Fibroblast of upper back skin (primary cell): Measurements from ENCODE around the gene TCF4.
"Not testable (repeated sequence)": the region's sequence is repeated elsewhere in the genome, so short reads cannot be mapped to it uniquely, and the experiment has no call there.

Experiments used
- DNase-seq: peaks from one replicate; pipeline ENCODE4 v3.0.0-alpha.2; 2013

The TCF4 gene

GRCh38 chr18:55469134-55469533 lies 118.9 kb downstream of the TCF4 start:
- DNase-seq: not testable (repeated sequence)

GRCh38 chr18:55466789-55467188 lies 121.2 kb downstream of the TCF4 start:
- no peak for DNase-seq

- no peak for DNase-seq
Observed at GRCh38 chr18:55465313-55465712, 122.7 kb downstream of the TCF4 start.

GRCh38 chr18:55464581-55464980 lies 123.4 kb downstream of the TCF4 start:
- no peak for DNase-seq

GRCh38 chr18:55462652-55463051 lies 125.3 kb downstream of the TCF4 start:
- no peak for DNase-seq

- DNase-seq: no peak
Observed at GRCh38 chr18:55461848-55462247, 126.1 kb downstream of the TCF4 start.

GRCh38 chr18:55458456-55459203 lies 129.4 kb downstream of the TCF4 start:
- no peak for DNase-seq

- no peak for DNase-seq
Observed at GRCh38 chr18:55457028-55457427, 131.0 kb downstream of the TCF4 start.

- DNase-seq: no peak
Observed at GRCh38 chr18:55455938-55456337, 132.1 kb downstream of the TCF4 start.

GRCh38 chr18:55453186-55453585 lies 134.8 kb downstream of the TCF4 start:
- DNase-seq: no peak

GRCh38 chr18:55452123-55452611 lies 135.8 kb downstream of the TCF4 start:
- DNase-seq: no peak

GRCh38 chr18:55449412-55450140 lies 138.4 kb downstream of the TCF4 start:
- DNase-seq: no peak

GRCh38 chr18:55448420-55448819 lies 139.6 kb downstream of the TCF4 start:
- DNase-seq: no peak

- DNase-seq: no peak
Observed at GRCh38 chr18:55447672-55448018, 140.3 kb downstream of the TCF4 start.

GRCh38 chr18:55446996-55447671 lies 140.9 kb downstream of the TCF4 start:
- DNase-seq: no peak

GRCh38 chr18:55444536-55444935 lies 143.5 kb downstream of the TCF4 start:
- peak; percentile 70 for DNase-seq

- DNase-seq: peak; percentile 64
Observed at GRCh38 chr18:55443776-55444175, 144.2 kb downstream of the TCF4 start.

- DNase-seq: no peak
Observed at GRCh38 chr18:55442561-55442960, 145.4 kb downstream of the TCF4 start.

GRCh38 chr18:55440988-55441387 lies 147.0 kb downstream of the TCF4 start:
- DNase-seq: no peak

GRCh38 chr18:55439056-55439455 lies 148.9 kb downstream of the TCF4 start:
- DNase-seq: no peak

GRCh38 chr18:55435592-55435991 lies 152.4 kb downstream of the TCF4 start:
- no peak for DNase-seq

GRCh38 chr18:55433648-55434047 lies 154.3 kb downstream of the TCF4 start:
- no peak for DNase-seq

GRCh38 chr18:55433140-55433539 lies 154.9 kb downstream of the TCF4 start:
- DNase-seq: no peak
